Astrocyte (in vitro differentiated cells and primary cell): ENCODE data around the gene KRT36.

ENCODE experiments used
- CTCF ChIP-seq: IDR thresholded peaks from 2 replicates; pipeline ENCODE4 v1.5.1; 2011; ENCODE audit warnings: low read depth, mild to moderate bottlenecking, inconsistent platforms, low read length, moderate library complexity; ENCODE audit not compliant: insufficient read depth
- EZH2 ChIP-seq: IDR thresholded peaks from 2 replicates; pipeline ENCODE4 v1.6.1; 2012; ENCODE audit warnings: mild to moderate bottlenecking, low read length, inconsistent platforms; ENCODE audit not compliant: insufficient read depth

- no peak for TF ChIP-seq CTCF
- TF ChIP-seq EZH2 = no peak
These were observed 4.8 kb upstream of the KRT36 start for GRCh38 chr17:41494524-41494923.
